ENCODE results near the gene SPPL2B. TPM values are rescaled to one million over a fixed set of nuclear protein-coding genes. Genes with fewer than 3 reads are reported as not detected.
"Not testable (repeated sequence)": the region's sequence is repeated elsewhere in the genome, so short reads cannot be mapped to it uniquely, and the experiment has no call there.

The SPPL2B gene
- total RNA-seq = 69.7 and 69.8 TPM in 2 replicates

GRCh38 chr19:2328401-2329148 is at the start of gene SPPL2B, which contains the start of gene LSM7:
TSS of gene SPPL2B (plus strand) at chr19:2328684. CDS start at chr19:2328710, 26 bp downstream.
TSS of gene LSM7 (minus strand) at chr19:2328586. CDS start at chr19:2328566, 20 bp downstream.
- peak; percentile 98 for DNase-seq
- Mint-ChIP-seq H3K27ac (peak within 1 kb of the TSS; percentile 97), H3K36me3 (ENCODE audit: low read depth) (peaks cover 31% of the 10 kb centered on the region), H3K9me3 (no peaks in the 10 kb centered on the region), H3K4me3 (peak within 1 kb of the TSS; percentile 95), H3K27me3 (no peaks in the 10 kb centered on the region), H3K4me1 (peaks cover 51% of the 10 kb centered on the region)
- intact Hi-C loops (cut with micrococcal nuclease) = loop anchor here (2.0 to 5.0 kb wide), 3 partner anchors 41 to 178 kb away; partner anchors contain the start of gene AP3D1

GRCh38 chr19:2280633-2281264 is 47.7 kb upstream of the SPPL2B start:
- Mint-ChIP-seq H3K4me1 (peaks cover 11% of the 10 kb centered on the region), H3K27me3 (peaks cover 2% of the 10 kb centered on the region), H3K4me3 (no peak overlapping the region), H3K27ac (no peak overlapping the region), H3K9me3 (no peaks in the 10 kb centered on the region), H3K36me3 (ENCODE audit: low read depth) (no peaks in the 10 kb centered on the region)
- intact Hi-C loops (cut with micrococcal nuclease) = no loop called here
- DNase-seq = no peak

GRCh38 chr19:2281265-2282061 is 47.0 kb upstream of the SPPL2B start:
- intact Hi-C loops (cut with micrococcal nuclease) = not testable (repeated sequence)

GRCh38 chr19:2282062-2282861 is 46.2 kb upstream of the SPPL2B start, which contains the start of gene PEAK3:
TSS of gene PEAK3 (minus strand) at chr19:2282175. CDS start at chr19:2280931, 1,244 bp downstream.
- Mint-ChIP-seq H3K27ac (peak within 1 kb of the TSS; percentile 62), H3K36me3 (ENCODE audit: low read depth) (no peaks in the 10 kb centered on the region), H3K4me1 (peaks cover 9% of the 10 kb centered on the region), H3K9me3 (no peaks in the 10 kb centered on the region), H3K27me3 (peaks cover 2% of the 10 kb centered on the region), H3K4me3 (peak within 1 kb of the TSS; percentile 73)
- DNase-seq = peak; percentile 84
- intact Hi-C loops (cut with micrococcal nuclease) = no loop called here

More at GRCh38 chr19:2281265-2282061, 47.0 kb upstream of the SPPL2B start:
- not testable (repeated sequence) for H3K27ac Mint-ChIP-seq; H3K36me3 Mint-ChIP-seq (ENCODE audit: low read depth); DNase-seq; H3K27me3 Mint-ChIP-seq; H3K9me3 Mint-ChIP-seq
- peaks cover 11% of the 10 kb centered on the region for H3K4me1 Mint-ChIP-seq
- peak overlapping the region; percentile 73 for H3K4me3 Mint-ChIP-seq

- H3K4me3 Mint-ChIP-seq = peak overlapping the region; percentile 38
- no peaks in the 10 kb centered on the region for H3K36me3 Mint-ChIP-seq (ENCODE audit: low read depth)
- H3K27ac Mint-ChIP-seq = no peak overlapping the region
- no peak for DNase-seq
- H3K4me1 Mint-ChIP-seq = peaks cover 7% of the 10 kb centered on the region
- H3K27me3 Mint-ChIP-seq = peaks cover 2% of the 10 kb centered on the region
- H3K9me3 Mint-ChIP-seq = no peaks in the 10 kb centered on the region
- intact Hi-C loops (cut with micrococcal nuclease) = no loop called here
These were observed 45.6 kb upstream of the SPPL2B start for GRCh38 chr19:2282862-2283237.

GRCh38 chr19:2283835-2284507 is 44.5 kb upstream of the SPPL2B start:
- intact Hi-C loops (cut with micrococcal nuclease) = no loop called here
- no peak for DNase-seq
- no peaks in the 10 kb centered on the region for H3K9me3 Mint-ChIP-seq
- H3K4me3 Mint-ChIP-seq = no peak overlapping the region
- H3K27ac Mint-ChIP-seq = no peak overlapping the region
- H3K4me1 Mint-ChIP-seq = peaks cover 18% of the 10 kb centered on the region
- peaks cover 2% of the 10 kb centered on the region for H3K36me3 Mint-ChIP-seq (ENCODE audit: low read depth)
- H3K27me3 Mint-ChIP-seq = peaks cover 2% of the 10 kb centered on the region

GRCh38 chr19:2286402-2287140 is 41.9 kb upstream of the SPPL2B start:
- Mint-ChIP-seq H3K4me1 (peaks cover 26% of the 10 kb centered on the region), H3K36me3 (ENCODE audit: low read depth) (peaks cover 2% of the 10 kb centered on the region), H3K9me3 (no peaks in the 10 kb centered on the region), H3K27me3 (peaks cover 2% of the 10 kb centered on the region), H3K4me3 (no peak overlapping the region), H3K27ac (no peak overlapping the region)
- DNase-seq = no peak
- intact Hi-C loops (cut with micrococcal nuclease) = loop anchor here (5.0 kb wide), 1 partner anchor 41 kb away; the partner anchor contains the start of genes LSM7 and SPPL2B

- Mint-ChIP-seq H3K36me3 (ENCODE audit: low read depth) (peaks cover 5% of the 10 kb centered on the region), H3K9me3 (no peaks in the 10 kb centered on the region), H3K4me3 (no peak overlapping the region), H3K4me1 (peaks cover 19% of the 10 kb centered on the region), H3K27ac (peak overlapping the region; percentile 90), H3K27me3 (peaks cover under 1% of the 10 kb centered on the region)
- intact Hi-C loops (cut with micrococcal nuclease) = loop anchor here (5.0 kb wide), 1 partner anchor 40 kb away; the partner anchor contains the start of genes LSM7 and SPPL2B
- DNase-seq = no peak
These were observed 40.7 kb upstream of the SPPL2B start for GRCh38 chr19:2287585-2288337.

GRCh38 chr19:2288338-2288817 is 40.1 kb upstream of the SPPL2B start:
- H3K27me3 Mint-ChIP-seq = no peaks in the 10 kb centered on the region
- DNase-seq = no peak
- no peaks in the 10 kb centered on the region for H3K9me3 Mint-ChIP-seq
- H3K4me3 Mint-ChIP-seq = peak overlapping the region; percentile 85
- intact Hi-C loops (cut with micrococcal nuclease) = loop anchor here (5.0 kb wide), 1 partner anchor 39 kb away; the partner anchor contains the start of genes LSM7 and SPPL2B
- H3K27ac Mint-ChIP-seq = peak overlapping the region; percentile 90
- H3K36me3 Mint-ChIP-seq (ENCODE audit: low read depth) = peaks cover 8% of the 10 kb centered on the region
- peaks cover 20% of the 10 kb centered on the region for H3K4me1 Mint-ChIP-seq

GRCh38 chr19:2288818-2289713 is 39.4 kb upstream of the SPPL2B start:
- Mint-ChIP-seq H3K27me3 (no peaks in the 10 kb centered on the region), H3K27ac (peak overlapping the region; percentile 90), H3K9me3 (no peaks in the 10 kb centered on the region), H3K4me3 (peak overlapping the region; percentile 85), H3K4me1 (peaks cover 22% of the 10 kb centered on the region), H3K36me3 (ENCODE audit: low read depth) (peaks cover 12% of the 10 kb centered on the region)
- intact Hi-C loops (cut with micrococcal nuclease) = loop anchor here (5.0 kb wide), 1 partner anchor 38 kb away; the partner anchor contains the start of genes LSM7 and SPPL2B
- no peak for DNase-seq
